Mucosa of gallbladder (tissue), 1 donor: ENCODE results near the gene PHF21A. TPM values are rescaled to one million over a fixed set of nuclear protein-coding genes. Genes with fewer than 3 reads are reported as not detected.

Experiments used
- DNase-seq: peaks from one replicate; pipeline ENCODE4 v3.0.0-alpha.2; 2020; ENCODE audit warnings: low spot score
- total RNA-seq: library from RNA; stranded (reverse); gene quantifications from one replicate; pipeline ENCODE4 v1.2.1, GENCODE V29; 2021
- donor health status: DM: no; HTN: no; CAD: no.

The PHF21A gene
- 43.8 TPM for total RNA-seq

GRCh38 chr11:46121301-46121723, at the start of gene PHF21A:
Gene PHF21A, minus strand, starts transcription at chr11:46121454. Its CDS starts 37,235 bp downstream, at chr11:46084219.
- peak; percentile 91 for DNase-seq

DNA sequence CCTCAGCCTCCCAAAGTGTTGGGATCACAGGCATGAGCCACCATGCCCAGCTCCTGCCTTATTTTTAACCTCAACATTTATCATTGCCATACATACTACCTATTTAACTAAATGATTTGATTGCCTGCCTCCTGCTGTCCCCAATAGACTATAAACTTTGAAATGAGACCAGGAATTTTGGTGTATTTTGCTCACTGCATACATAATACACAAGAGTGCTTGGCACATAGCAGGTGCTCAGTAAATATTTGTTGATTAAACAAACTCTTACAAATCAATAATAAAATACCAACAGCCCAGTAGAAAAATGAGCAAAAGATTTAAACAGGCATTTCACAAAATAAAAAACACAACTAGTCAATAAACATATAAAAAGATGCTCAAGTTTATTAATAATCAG, 49.5 kb upstream of the PHF21A start:
- no peak for DNase-seq

DNA sequence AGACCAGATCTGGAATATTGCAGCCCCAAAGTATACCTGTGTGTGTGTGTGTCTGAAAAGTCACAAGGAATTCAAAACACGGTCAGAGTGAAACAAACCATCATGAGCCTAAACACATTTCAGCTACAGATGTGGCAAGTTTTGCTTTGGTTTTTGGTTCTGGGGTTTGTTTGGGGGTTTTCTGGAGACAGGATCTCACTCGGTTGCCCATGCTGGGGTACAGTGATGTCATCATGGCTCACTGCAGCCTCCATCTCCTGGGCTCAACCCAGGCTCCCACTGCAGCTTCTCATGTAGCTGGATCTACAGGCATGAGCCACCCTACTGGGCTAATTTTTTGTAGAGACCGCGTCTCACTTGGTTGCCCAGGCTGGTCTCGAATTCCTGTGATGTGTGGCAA, 41.4 kb upstream of the PHF21A start:
- no peak for DNase-seq

DNA sequence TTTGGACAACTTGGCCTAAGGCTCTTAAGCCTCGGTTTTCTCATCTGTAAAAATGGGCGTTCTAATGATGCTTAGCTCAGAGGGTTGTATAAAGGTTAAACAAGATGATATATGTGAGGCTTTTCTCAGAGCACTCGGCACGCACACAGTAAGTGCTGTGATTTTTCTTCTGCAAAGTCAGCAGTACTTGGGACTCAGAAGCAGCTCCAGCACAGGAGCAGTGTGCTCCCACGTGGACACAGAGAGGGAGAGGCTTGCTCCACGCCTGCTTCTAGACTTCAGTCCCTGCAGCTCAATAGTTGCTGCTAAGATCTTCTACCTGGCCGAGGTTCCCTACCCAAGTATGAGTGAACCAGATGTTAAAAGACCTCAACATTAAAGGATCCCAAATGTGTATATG, 39.9 kb upstream of the PHF21A start:
- no peak for DNase-seq

GRCh38 chr11:46160100-46160499, 38.8 kb upstream of the PHF21A start:
- DNase-seq = no peak

DNA sequence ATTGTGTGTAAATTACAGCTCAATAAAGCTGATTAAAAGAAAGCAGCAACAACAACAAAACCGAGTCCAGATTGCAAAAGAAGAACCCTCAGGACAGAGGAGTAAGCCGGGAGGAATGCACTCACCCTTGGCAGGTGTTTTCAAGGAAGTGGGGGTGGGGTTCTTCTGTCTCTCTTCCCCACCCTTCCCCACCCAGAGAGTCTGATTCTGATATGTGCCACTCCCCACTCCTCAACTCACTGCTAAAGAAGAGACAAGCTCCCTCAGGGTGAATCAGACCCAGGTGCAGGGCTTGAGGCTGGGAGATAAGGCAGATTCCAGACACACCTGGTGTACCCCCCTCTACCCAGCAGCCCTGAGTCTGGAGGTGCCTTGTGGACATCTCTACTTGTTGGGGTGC, 38.4 kb upstream of the PHF21A start:
- no peak for DNase-seq

DNA sequence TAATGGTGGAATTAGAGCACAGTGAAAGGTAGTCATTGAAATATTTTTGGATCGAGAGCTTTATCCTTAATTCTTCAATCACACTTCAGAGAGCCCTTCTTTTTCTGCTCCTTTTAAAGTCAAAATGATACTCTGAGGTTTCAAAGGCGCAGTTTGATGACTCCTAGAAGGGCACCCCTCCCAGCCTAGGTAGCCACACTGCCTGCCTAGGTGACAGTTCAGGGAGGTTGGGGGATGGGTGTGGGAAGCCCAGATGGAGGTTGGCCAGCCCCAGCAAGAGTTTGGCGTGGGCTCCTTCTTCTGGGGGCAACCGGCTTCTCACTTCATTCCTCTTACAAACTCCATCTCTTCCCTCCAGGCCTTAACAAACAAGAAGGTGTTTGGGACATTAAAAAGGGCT, 28.6 kb upstream of the PHF21A start:
- no peak for DNase-seq

DNA sequence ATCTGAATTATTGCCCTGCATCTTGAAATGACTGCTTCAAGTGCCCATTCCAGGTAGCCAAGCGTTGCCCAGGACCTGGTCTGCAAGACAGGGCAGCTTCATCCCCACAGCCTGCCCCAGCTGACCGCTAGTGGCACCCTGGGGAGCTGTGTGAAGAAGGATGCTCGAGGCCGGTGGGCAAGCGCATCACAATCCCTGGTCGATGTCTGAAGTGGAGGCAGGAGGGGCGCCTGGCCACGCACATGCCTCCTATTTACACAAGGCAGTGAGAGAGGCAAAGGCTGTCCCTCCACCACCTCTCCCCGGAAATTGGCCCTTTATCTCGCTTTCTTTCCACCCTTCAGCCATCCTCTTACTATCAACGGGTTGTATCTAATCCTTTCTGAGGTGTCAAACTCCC, 28.1 kb upstream of the PHF21A start:
- no peak for DNase-seq

DNA sequence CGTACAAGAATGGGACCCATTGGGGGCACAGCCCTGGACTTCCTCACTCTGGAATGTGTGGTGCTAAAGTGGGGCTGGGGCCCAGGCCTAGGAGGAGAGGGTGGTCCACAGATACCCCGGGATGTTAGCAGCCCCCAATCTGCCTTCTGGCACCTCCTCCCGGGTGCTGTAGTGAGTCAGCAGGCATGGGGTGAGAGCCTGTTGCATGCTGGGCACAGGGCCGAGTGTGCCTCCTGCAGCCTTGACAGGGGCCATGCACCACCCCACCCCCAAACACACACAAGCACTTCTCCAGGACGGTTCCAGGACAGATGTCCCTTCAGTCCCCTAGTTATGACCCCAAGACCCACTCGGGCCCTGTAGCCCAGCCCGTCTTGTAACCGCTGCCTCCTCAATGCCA, 23.5 kb upstream of the PHF21A start:
- no peak for DNase-seq

DNA sequence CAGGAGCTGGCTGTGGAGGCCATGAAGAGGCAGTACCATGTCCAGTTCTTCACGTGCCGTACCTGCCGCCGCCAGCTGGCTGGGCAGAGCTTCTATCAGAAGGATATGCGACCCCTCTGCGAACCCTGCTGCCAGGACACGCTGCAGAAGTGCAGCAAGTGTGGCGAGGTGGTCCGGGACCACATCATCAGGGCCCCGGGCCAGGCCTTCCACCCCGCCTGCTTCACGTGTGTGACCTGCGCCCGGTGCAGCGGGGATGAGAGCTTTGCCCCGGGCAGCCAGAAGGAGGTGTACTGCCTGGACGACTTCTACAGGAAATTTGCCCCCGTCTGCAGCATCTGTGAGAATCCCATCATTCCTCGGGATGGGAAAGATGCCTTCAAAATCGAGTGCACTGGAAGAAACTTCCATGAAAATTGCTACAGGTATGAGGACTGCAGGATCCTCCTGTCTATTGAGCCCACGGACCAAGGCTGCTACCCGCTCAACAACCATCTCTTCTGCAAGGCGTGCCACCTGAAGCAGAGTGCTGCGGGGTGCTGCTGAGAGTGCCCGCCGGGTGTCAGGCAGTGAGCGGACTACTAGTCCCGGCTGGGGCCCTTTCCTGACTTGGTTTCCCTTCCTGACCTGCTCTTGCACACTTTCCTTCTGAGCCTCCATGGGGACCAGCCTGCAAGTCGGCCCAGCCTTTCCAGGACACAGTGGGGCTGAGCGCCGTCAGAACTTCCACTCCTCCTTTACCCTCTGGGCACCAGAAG, 22.0 kb upstream of the PHF21A start:
- DNase-seq = no peak

- DNase-seq = no peak
Measured at GRCh38 chr11:46142561-46142960, 21.3 kb upstream of the PHF21A start.

GRCh38 chr11:46141597-46141996, 20.3 kb upstream of the PHF21A start:
- no peak for DNase-seq

- no peak for DNase-seq
Measured at GRCh38 chr11:46134540-46134939, 13.3 kb upstream of the PHF21A start.

- no peak for DNase-seq
Measured at GRCh38 chr11:46134061-46134460, 12.8 kb upstream of the PHF21A start.

- DNase-seq = no peak
Measured at GRCh38 chr11:46133119-46133518, 11.9 kb upstream of the PHF21A start.

- no peak for DNase-seq
Measured at GRCh38 chr11:46130286-46130940, 9.2 kb upstream of the PHF21A start.

DNA sequence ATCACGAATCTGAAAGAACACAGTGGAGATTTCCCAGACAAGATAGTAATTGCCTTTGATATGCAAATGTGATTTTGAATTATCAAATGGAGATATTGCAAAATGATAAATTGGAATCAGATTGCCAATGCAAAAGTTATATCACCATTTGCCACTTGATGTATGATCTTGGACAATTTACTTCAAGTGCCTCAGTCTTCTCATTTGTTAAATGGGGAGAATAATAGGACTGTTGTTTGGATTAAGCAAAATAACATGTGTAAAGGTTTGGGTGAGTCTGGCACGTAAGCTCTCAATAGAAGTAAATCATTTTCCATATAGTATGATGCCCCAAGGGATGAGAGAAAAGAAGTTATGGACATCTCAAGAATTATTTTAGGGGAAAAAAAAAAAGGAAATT, 7.9 kb upstream of the PHF21A start:
- DNase-seq = no peak

- no peak for DNase-seq
Measured at GRCh38 chr11:46127150-46127638, 5.9 kb upstream of the PHF21A start.

DNA sequence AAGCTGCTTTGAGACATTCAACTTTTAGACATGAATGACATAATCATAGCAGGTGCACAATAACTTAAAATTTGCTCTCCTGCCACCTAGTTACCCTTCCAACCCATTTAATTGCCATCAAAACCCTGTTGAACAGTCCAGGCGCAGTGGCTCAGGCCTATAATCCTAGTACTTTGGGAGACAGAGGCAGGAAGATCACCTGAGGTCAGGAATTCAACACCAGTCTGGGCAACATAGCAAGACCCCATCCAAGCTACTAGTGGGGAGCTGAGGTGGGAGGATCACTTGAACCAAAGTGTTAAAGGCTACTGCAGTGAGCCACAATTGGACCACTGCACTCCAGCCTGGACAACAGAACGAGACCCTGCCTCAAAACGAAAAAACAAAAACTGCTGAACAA, 4.0 kb upstream of the PHF21A start:
- DNase-seq = no peak

- no peak for DNase-seq
Measured at GRCh38 chr11:46122945-46123715, 1.9 kb upstream of the PHF21A start.

GRCh38 chr11:46121724-46122477, 647 bp upstream of the PHF21A start:
- DNase-seq = peak; percentile 82
